ENCODE data around the gene ITGA1.
"Not testable (repeated sequence)": the region's sequence is repeated elsewhere in the genome, so short reads cannot be mapped to it uniquely, and the experiment has no call there.

The ITGA1 gene

GRCh38 chr5:52818360-52818759, 30.6 kb downstream of the ITGA1 start:
- H3K4me3 ChIP-seq (ENCODE audit: low read length), result no peak overlapping the region

GRCh38 chr5:52818807-52819206, 31.1 kb downstream of the ITGA1 start:
- not testable (repeated sequence) for H3K4me3 ChIP-seq (ENCODE audit: low read length)

More at GRCh38 chr5:52818360-52818759, 30.6 kb downstream of the ITGA1 start:
- TF ChIP-seq ZNF274 (IDR thresholded peaks at IDR 0.05; ENCODE audit: low read depth, low read length), result no peak

GRCh38 chr5:52821901-52822300, 34.2 kb downstream of the ITGA1 start:
- H3K4me3 ChIP-seq (ENCODE audit: low read length), result no peak overlapping the region
- TF ChIP-seq ZNF274 (IDR thresholded peaks at IDR 0.05; ENCODE audit: low read depth, low read length), result no peak

DNA sequence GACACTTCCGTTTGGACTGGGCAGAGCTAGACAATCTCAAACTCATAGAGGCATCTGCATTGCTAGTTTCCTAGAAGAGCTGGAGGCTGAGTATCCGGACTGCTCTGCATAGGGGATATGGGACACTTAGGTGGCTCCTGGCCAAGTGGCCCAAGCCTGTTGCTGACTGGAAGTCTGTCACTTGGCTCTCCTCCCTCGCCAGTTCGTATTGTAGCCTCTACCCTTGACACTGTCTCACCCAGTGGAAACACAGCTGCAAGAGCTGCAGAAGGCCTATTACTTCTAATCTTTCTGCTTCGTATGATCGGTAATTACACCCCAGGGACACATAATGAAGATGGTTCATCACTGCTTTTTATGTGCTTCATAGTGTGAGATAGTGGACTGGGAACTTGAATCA, 34.7 kb downstream of the ITGA1 start:
- TF ChIP-seq ZNF274 (IDR thresholded peaks at IDR 0.05; ENCODE audit: low read depth, low read length), result no peak
- no peak overlapping the region for H3K4me3 ChIP-seq (ENCODE audit: low read length)

DNA sequence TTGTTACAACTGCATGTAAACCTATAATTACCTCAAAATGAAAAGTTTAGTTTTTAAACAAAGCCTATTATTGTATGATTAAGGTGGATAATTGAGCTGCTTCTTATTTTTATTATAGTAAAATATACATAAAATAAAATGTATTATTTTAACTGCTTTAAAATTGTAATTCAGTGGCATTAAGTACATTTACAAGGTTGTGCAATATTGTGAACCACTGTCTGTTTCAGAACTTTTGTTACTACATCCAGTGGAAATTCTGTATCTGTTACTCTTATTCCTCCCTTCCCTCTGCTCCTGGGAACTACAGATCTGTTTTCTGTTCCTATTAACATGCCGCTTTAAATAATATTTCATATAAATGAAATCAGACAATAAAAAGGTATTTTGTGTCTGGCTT, 37.1 kb downstream of the ITGA1 start:
- no peak for TF ChIP-seq ZNF274 (IDR thresholded peaks at IDR 0.05; ENCODE audit: low read depth, low read length)
- H3K4me3 ChIP-seq (ENCODE audit: low read length), result no peak overlapping the region

DNA sequence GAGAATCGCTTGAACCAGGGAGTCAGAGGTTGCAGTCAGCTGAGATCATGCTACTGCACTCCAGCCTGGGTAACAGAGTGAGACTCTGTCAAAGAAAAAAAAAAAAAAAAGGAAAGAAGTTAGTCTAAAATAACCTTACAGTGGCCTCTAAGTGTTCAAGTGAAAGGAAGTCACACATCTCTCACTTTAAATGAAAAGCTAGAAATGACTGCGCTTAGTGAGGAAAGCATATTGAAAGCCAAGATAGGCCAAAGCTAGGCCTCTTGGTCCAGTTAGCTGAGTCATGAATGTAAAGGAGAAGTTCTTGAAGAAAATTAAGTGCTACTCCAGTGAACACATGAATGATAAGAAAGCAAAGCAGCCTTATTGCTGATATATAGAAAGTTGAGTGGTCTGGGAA, 38.1 kb downstream of the ITGA1 start:
- TF ChIP-seq ZNF274 (IDR thresholded peaks at IDR 0.05; ENCODE audit: low read depth, low read length), result no peak
- H3K4me3 ChIP-seq (ENCODE audit: low read length), result no peak overlapping the region

- no peak overlapping the region for H3K4me3 ChIP-seq (ENCODE audit: low read length)
- no peak for TF ChIP-seq ZNF274 (IDR thresholded peaks at IDR 0.05; ENCODE audit: low read depth, low read length)
Measured at GRCh38 chr5:52827815-52828214, 40.1 kb downstream of the ITGA1 start.

DNA sequence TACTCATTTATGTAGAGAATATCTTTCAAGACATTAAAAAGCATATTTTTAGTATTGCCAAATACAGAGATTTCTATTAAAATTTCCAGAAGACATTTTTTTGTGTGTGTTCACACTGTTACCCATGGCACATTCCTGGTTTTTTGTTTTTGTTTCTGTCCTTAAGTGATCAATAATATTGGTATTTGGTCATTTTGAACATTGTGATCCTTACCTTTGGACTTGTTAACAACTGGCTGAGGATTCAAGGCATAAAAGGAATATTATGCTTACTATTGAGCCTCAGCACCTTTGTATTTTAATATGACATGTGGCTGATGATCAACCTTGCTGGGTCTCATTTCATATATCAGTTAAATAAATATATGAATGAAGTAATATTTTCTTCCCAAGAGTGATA, 41.9 kb downstream of the ITGA1 start:
- no peak overlapping the region for H3K4me3 ChIP-seq (ENCODE audit: low read length)
- no peak for TF ChIP-seq ZNF274 (IDR thresholded peaks at IDR 0.05; ENCODE audit: low read depth, low read length)

GRCh38 chr5:52830650-52831049, 42.9 kb downstream of the ITGA1 start:
- TF ChIP-seq ZNF274 (IDR thresholded peaks at IDR 0.05; ENCODE audit: low read depth, low read length), result no peak
- no peak overlapping the region for H3K4me3 ChIP-seq (ENCODE audit: low read length)

DNA sequence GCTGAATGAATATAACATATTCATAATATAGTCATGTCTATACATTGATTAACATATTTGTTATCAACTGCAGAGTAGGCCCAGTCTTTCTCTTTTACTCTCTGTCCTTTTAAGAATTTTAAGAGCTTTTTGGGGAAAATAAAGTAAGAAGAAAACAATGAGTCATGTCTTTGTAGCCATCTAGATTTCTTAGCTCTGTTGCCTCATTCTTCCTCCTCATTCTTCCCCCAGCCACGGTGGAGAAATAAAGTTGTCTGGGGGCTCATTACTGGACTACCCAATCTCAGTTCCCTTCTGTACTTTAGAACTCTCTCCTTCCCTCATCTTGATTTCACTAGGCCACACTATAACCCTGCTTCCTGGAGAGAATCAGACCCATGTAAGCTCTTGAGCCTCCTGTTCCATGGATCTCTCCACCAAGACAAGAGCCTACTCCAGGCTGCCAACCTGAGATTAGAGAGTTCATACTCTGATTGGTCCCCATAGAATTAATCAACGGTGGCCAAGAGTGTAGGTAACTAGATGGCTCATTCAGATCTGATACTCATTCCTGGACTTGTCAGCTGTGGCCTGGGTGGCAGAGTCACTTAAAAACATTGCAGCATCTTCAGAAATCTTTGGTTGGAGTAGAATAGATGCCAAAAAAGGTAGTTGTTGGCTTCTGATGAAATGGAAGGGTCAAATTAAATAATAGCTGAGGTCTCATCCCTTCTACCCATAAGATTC, 44.2 kb downstream of the ITGA1 start:
- H3K4me3 ChIP-seq (ENCODE audit: low read length), result no peak overlapping the region
- no peak for TF ChIP-seq ZNF274 (IDR thresholded peaks at IDR 0.05; ENCODE audit: low read depth, low read length)

DNA sequence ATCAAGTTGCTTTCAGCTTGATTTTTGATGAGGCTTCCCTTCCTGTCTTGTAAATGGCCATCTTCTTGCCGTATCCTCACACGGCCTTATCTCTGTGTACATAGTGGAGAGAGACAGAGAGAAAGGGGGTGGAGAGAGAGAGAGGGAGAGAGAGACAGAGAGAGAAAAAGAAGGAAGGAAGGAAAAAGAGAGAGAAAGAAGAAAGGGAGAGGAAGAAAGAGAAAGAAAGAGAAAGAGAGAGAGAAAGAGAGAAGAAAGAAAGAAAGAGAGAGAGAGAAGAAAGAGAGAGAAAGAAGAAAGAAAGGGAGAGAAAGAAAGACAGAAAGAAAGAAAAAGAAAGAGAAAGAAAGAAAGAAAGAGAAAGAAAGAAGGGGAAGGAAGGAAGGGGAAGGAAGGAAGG, 46.6 kb downstream of the ITGA1 start:
- no peak for TF ChIP-seq ZNF274 (IDR thresholded peaks at IDR 0.05; ENCODE audit: low read depth, low read length)
- H3K4me3 ChIP-seq (ENCODE audit: low read length), result no peak overlapping the region

DNA sequence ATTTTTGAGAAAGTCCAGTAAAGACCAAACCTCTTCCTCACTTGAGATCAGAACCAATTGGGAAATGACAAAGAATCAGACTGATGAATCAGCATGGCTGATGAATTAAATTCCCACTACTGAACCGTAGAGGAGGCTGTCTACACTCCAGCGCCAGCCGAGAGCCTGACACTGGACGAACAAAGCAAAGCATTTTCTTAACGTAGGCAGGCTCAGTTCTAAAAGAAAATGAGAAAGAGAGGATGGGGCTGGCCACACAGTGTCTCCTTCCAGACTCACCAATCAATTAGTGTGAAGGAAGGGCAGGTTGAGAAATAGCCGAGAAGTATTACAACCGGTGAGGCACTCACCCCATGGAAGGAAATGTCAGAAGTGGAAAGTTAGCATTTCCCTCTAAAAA, 49.4 kb downstream of the ITGA1 start:
- H3K4me3 ChIP-seq (ENCODE audit: low read length), result no peak overlapping the region

DNA sequence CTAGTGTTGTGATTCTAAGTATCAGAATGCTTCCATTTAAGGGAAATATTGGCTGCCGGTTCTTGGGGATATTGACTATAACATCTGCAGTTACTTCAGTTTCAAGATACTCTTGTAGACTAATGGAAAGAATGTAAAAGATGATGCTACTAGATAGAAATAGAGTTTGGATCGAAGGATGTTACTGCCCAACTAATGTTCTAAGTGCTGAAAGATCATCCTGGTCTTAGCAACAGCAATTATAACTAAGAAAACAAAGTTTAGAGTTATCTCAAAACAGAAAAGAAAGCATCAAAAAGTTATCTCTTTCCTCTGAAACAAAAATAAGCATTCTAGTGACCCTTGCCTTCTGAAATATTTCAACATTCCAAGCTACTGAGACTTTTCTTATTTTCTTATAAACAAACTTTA, 49.9 kb downstream of the ITGA1 start:
- TF ChIP-seq ZNF274 (IDR thresholded peaks at IDR 0.05; ENCODE audit: low read depth, low read length), result no peak
- no peak overlapping the region for H3K4me3 ChIP-seq (ENCODE audit: low read length)

More for the DNA sequence above, 49.4 kb downstream of the ITGA1 start:
- no peak for TF ChIP-seq ZNF274 (IDR thresholded peaks at IDR 0.05; ENCODE audit: low read depth, low read length)

GRCh38 chr5:52838326-52839015, 50.8 kb downstream of the ITGA1 start:
- no peak for TF ChIP-seq ZNF274 (IDR thresholded peaks at IDR 0.05; ENCODE audit: low read depth, low read length)
- no peak overlapping the region for H3K4me3 ChIP-seq (ENCODE audit: low read length)

DNA sequence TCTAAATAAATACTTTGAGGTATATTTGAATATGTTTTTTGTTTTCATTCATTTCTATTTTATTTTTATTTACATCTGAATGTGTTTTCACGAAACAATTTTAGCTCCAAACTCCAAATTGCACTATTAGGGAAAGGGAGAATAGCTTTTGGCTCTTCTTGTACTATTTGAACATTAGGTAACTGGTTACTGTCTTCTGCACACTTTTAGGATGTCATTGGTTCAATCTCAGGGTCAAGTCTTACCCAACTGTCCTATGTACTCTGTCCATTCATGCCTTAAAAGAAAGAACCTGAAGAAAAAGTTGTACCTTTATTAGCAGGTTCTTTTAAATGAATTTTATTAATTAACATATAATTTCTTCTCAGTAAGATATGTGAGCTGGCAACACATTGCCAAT, 51.6 kb downstream of the ITGA1 start:
- H3K4me3 ChIP-seq (ENCODE audit: low read length), result no peak overlapping the region
- no peak for TF ChIP-seq ZNF274 (IDR thresholded peaks at IDR 0.05; ENCODE audit: low read depth, low read length)
